Activated gamma-delta T cell treated with Interleukin-2 at 50 U/mL for 16 hours (primary cell): ENCODE results near the gene MAGI2.
"Not testable (repeated sequence)": the region's sequence is repeated elsewhere in the genome, so short reads cannot be mapped to it uniquely, and the experiment has no call there.

Experiments used
- DNase-seq: peaks from one replicate; pipeline ENCODE4 v3.0.0-alpha.2; 2020

The MAGI2 gene

GRCh38 chr7:78006063-78006755, 1447.3 kb downstream of the MAGI2 start:
- DNase-seq: no peak

GRCh38 chr7:78002715-78003114, 1450.8 kb downstream of the MAGI2 start:
- DNase-seq: no peak

- DNase-seq: no peak
Observed at GRCh38 chr7:78002021-78002420, 1451.4 kb downstream of the MAGI2 start.

GRCh38 chr7:77999168-77999567, 1454.3 kb downstream of the MAGI2 start:
- not testable (repeated sequence) for DNase-seq

GRCh38 chr7:77995717-77996116, 1457.8 kb downstream of the MAGI2 start:
- no peak for DNase-seq

- no peak for DNase-seq
Observed at GRCh38 chr7:77993838-77994237, 1459.6 kb downstream of the MAGI2 start.

GRCh38 chr7:77991656-77992055, 1461.8 kb downstream of the MAGI2 start:
- no peak for DNase-seq

- no peak for DNase-seq
Observed at GRCh38 chr7:77989981-77990566, 1463.4 kb downstream of the MAGI2 start.

GRCh38 chr7:77985974-77986339, 1467.5 kb downstream of the MAGI2 start:
- DNase-seq: no peak

- DNase-seq: no peak
Observed at GRCh38 chr7:77985232-77985973, 1468.1 kb downstream of the MAGI2 start.

GRCh38 chr7:77983973-77984372, 1469.5 kb downstream of the MAGI2 start:
- no peak for DNase-seq

- DNase-seq: no peak
Observed at GRCh38 chr7:77982926-77983550, 1470.4 kb downstream of the MAGI2 start.

- DNase-seq: no peak
Observed at GRCh38 chr7:77980087-77980713, 1473.3 kb downstream of the MAGI2 start.

GRCh38 chr7:77979219-77979618, 1474.2 kb downstream of the MAGI2 start:
- DNase-seq: no peak

- DNase-seq: no peak
Observed at GRCh38 chr7:77975672-77976480, 1477.6 kb downstream of the MAGI2 start.

- no peak for DNase-seq
Observed at GRCh38 chr7:77971726-77972125, 1481.7 kb downstream of the MAGI2 start.

GRCh38 chr7:77967429-77967828, 1486.0 kb downstream of the MAGI2 start:
- DNase-seq: no peak
